Fibroblast of the aortic adventitia (primary cell): ENCODE results near the gene PANX3. TPM values are rescaled to one million over a fixed set of nuclear protein-coding genes. Genes with fewer than 3 reads are reported as not detected.
"Not testable (repeated sequence)": the region's sequence is repeated elsewhere in the genome, so short reads cannot be mapped to it uniquely, and the experiment has no call there.

Source experiments
- DNase-seq: peaks from one replicate; pipeline ENCODE4 v3.0.0-alpha.2; 2010; ENCODE audit warnings: low read depth
- H3K4me3 ChIP-seq: 2 replicates; pipeline ENCODE4 v1.5.1; 2011; ENCODE audit warnings: low read depth, mild to moderate bottlenecking, control low read depth, low read length, moderate library complexity
- CTCF ChIP-seq: IDR thresholded peaks from 2 replicates; pipeline ENCODE4 v1.5.1; 2011; ENCODE audit warnings: mild to moderate bottlenecking, low read length, control low read depth, inconsistent platforms; ENCODE audit not compliant: insufficient read depth
- total RNA-seq: library from RNA; depleted of rRNA; stranded (reverse); fragments of >200 nt; gene quantifications from 2 replicates; pipeline ENCODE4 v1.2.3, GENCODE V29; 2012; ENCODE audit warnings: low replicate concordance

The PANX3 gene
- total RNA-seq, 1 donor, result not detected

GRCh38 chr11:124597626-124598025 lies 13.6 kb upstream of the PANX3 start:
- TF ChIP-seq CTCF, result no peak
- no peak for DNase-seq

GRCh38 chr11:124600621-124601320 lies 10.5 kb upstream of the PANX3 start:
- H3K4me3 ChIP-seq, result no peak overlapping the region
- TF ChIP-seq CTCF, result no peak
- DNase-seq, result no peak

More at GRCh38 chr11:124597626-124598025, 13.6 kb upstream of the PANX3 start:
- H3K4me3 ChIP-seq, result no peak overlapping the region

- H3K4me3 ChIP-seq, result no peak overlapping the region
- DNase-seq, result peak; percentile 16
- no peak for TF ChIP-seq CTCF
These were observed 9.0 kb upstream of the PANX3 start for GRCh38 chr11:124602193-124602592.

- DNase-seq, H3K4me3 ChIP-seq: not testable (repeated sequence)
These were observed 8.5 kb upstream of the PANX3 start for GRCh38 chr11:124602723-124603122.

- DNase-seq, result no peak
- H3K4me3 ChIP-seq, result no peak overlapping the region
- no peak for TF ChIP-seq CTCF
These were observed 5.5 kb upstream of the PANX3 start for GRCh38 chr11:124605719-124606118.

- no peak for DNase-seq
- TF ChIP-seq CTCF, result no peak
- H3K4me3 ChIP-seq, result no peak overlapping the region
These were observed 3.1 kb upstream of the PANX3 start for GRCh38 chr11:124608147-124608546.

GRCh38 chr11:124610295-124610694 lies 933 bp upstream of the PANX3 start:
- no peak for DNase-seq
- TF ChIP-seq CTCF, result no peak
- H3K4me3 ChIP-seq, result no peak overlapping the region
